ENCODE measurements around the gene KIF3A. TPM values are rescaled to one million over a fixed set of nuclear protein-coding genes. Genes with fewer than 3 reads are reported as not detected.

KIF3A gene
- total and polyA plus RNA-seq, 7 donors = 1.2 to 19.9 (median 7.1) TPM

DNA sequence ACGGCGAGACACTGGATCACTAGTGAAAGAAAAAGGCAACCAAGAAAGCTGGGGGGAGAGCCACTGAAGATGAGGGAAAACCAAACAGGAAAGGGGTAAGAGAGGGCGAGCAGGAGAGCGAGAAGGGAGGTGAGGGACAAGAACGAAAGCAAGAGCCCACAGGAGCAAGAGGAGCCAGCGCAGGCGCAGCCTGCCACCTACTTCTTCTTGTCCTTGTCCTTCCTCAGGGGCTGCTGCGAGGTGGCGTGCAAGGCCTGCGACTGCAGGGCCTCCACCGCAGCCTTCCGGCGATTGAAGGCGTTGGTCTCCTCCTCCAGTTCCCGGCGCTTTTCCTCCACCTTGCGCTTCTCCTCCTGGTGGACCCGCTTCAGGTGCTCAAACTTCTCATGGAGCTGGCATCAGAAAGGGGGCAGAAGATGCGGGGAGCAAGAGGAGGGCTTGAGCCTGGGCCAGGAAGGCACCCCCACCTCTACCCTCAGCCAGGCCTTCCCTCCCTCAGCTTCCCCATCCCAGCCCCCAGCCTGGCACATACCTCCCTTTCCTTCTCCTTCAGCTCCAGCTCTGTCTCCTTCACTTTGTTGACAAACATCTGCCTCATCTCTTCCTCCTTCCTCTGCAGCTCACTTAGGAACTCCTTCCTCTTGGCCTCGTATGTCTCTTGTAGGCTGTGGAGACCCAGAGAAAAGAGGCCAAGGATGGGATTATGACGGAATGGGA lies 23.4 kb upstream of the KIF3A start:
- TF ChIP-seq EP300 (IDR thresholded peaks at IDR 0.05) (no peak), POLR2A (IDR thresholded peaks at IDR 0.05) (no peak), POLR2AphosphoS5 (IDR thresholded peaks at IDR 0.05) (no peak)
- TF ChIP-seq, protein P1, sequence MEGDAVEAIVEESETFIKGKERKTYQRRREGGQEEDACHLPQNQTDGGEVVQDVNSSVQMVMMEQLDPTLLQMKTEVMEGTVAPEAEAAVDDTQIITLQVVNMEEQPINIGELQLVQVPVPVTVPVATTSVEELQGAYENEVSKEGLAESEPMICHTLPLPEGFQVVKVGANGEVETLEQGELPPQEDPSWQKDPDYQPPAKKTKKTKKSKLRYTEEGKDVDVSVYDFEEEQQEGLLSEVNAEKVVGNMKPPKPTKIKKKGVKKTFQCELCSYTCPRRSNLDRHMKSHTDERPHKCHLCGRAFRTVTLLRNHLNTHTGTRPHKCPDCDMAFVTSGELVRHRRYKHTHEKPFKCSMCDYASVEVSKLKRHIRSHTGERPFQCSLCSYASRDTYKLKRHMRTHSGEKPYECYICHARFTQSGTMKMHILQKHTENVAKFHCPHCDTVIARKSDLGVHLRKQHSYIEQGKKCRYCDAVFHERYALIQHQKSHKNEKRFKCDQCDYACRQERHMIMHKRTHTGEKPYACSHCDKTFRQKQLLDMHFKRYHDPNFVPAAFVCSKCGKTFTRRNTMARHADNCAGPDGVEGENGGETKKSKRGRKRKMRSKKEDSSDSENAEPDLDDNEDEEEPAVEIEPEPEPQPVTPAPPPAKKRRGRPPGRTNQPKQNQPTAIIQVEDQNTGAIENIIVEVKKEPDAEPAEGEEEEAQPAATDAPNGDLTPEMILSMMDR (IDR thresholded peaks at IDR 0.05) = no peak
- no peaks in the 10 kb centered on the region for H3K4me1 ChIP-seq
- peaks cover 6 to 83% (median 32%) of the 10 kb centered on the region in 4 donors for H3K36me3 ChIP-seq
- no peaks in the 10 kb centered on the region for H3K9me3 ChIP-seq
- 94 to 96% methylated on average over 21 of the region's 21 CpGs for WGBS, 2 donors
- no peak for DNase-seq
- no peaks in the 10 kb centered on the region for H3K27me3 ChIP-seq
- intact Hi-C loops (cut with DNase I) = no loop called here
- H3K27ac ChIP-seq = no peak overlapping the region
- no peak overlapping the region for H3K4me3 ChIP-seq

DNA sequence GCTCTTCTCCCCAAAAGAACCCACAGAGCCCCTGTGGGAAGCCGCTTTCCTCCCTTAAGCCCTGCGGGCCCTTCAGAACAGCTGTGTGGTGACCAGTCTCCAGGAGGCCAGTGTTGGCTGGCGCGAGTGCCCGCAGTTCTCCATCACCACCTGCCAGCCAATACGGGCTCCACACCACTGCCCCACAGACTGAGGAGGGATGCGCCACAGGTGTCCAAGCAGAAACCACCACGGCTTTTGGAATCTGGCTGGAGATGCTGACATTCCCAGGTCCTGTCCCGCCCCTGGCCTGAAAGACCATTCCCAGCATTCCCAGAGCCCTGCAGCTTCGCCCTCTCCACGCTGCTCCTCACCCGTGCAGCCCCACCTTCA lies 22.7 kb upstream of the KIF3A start:
- H3K4me3 ChIP-seq = no peak overlapping the region
- intact Hi-C loops (cut with DNase I) = no loop called here
- TF ChIP-seq, protein P1 (IDR thresholded peaks at IDR 0.05) = no peak
- WGBS, 2 donors = 96 to 97% methylated on average over 12 of the region's 12 CpGs
- no peak for DNase-seq
- no peaks in the 10 kb centered on the region for H3K4me1 ChIP-seq
- H3K27ac ChIP-seq = no peak overlapping the region
- no peaks in the 10 kb centered on the region for H3K9me3 ChIP-seq
- H3K36me3 ChIP-seq = peaks cover 6 to 80% (median 32%) of the 10 kb centered on the region in 4 donors
- H3K27me3 ChIP-seq = no peaks in the 10 kb centered on the region

DNA sequence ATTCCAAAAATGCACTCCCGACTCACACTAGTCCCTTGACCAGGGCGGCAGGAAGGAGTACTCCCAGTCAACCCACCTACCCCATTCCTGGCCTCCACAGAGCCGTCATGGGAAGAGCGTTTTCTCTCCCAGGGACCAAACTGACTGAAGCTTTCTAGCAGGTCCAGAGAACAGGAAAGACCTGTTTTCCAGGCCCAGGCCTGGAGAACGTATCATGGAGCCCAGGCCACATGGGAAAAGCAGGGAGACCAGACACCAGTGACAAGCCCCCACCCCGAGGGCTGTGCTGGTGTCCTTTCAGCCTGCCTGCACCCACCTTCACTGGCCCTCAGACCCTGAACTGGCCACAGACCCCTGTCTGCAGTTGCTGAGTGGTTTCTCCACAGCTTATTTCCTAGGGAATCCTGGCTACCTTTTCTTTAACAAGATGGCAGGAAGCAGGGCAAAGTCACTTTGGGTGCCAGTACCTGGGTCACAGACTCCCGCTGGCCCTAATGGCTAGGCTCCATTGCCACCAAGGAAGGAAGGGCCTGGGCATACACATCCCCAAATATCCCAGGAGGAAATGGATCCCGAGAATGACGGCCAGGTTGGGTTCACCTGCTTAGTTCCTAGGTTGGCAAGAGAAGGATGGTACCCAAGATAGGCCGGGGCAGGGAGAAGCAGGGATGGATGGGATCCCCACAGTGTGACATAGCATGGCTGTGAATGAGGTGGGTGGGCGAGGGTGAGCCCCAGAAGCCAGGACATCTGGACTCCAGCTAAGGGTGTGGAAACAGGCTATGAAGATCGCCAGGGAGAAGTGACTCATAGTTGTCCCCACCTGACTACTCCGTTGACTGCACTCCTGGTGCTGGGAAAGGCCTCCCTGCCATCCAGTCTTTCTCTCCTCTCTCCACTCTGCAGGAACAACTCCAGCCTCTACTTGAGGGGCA lies 22.0 kb upstream of the KIF3A start:
- H3K9me3 ChIP-seq = no peaks in the 10 kb centered on the region
- peaks cover 5 to 73% (median 28%) of the 10 kb centered on the region in 4 donors for H3K36me3 ChIP-seq
- intact Hi-C loops (cut with DNase I) = no loop called here
- DNase-seq = no peak
- H3K27me3 ChIP-seq = no peaks in the 10 kb centered on the region
- H3K4me1 ChIP-seq = no peaks in the 10 kb centered on the region
- H3K27ac ChIP-seq = no peak overlapping the region
- WGBS, 2 donors = 87 to 89% methylated on average over 13 of the region's 13 CpGs
- TF ChIP-seq POLR2AphosphoS5 (IDR thresholded peaks at IDR 0.05) (no peak), POLR2A (IDR thresholded peaks at IDR 0.05) (no peak), EP300 (IDR thresholded peaks at IDR 0.05) (no peak)
- TF ChIP-seq, protein P1 (IDR thresholded peaks at IDR 0.05) = no peak
- no peak overlapping the region for H3K4me3 ChIP-seq

GRCh38 chr5:132758451-132758850 lies 21.1 kb upstream of the KIF3A start:
- peaks cover 0 to 64% (median 21%) of the 10 kb centered on the region in 4 donors for H3K36me3 ChIP-seq
- intact Hi-C loops (cut with DNase I) = no loop called here
- H3K9me3 ChIP-seq = no peaks in the 10 kb centered on the region
- no peaks in the 10 kb centered on the region for H3K27me3 ChIP-seq
- no peak overlapping the region for H3K4me3 ChIP-seq
- TF ChIP-seq, protein P1 (IDR thresholded peaks at IDR 0.05) = no peak
- TF ChIP-seq POLR2AphosphoS5 (IDR thresholded peaks at IDR 0.05) (no peak), POLR2A (IDR thresholded peaks at IDR 0.05) (no peak), EP300 (IDR thresholded peaks at IDR 0.05) (no peak)
- no peak for DNase-seq
- H3K4me1 ChIP-seq = no peaks in the 10 kb centered on the region
- no peak overlapping the region for H3K27ac ChIP-seq
- 64 to 83% methylated on average over 13 of the region's 13 CpGs for WGBS, 2 donors
